ENCODE data around the gene SYPL1.

The SYPL1 gene

DNA sequence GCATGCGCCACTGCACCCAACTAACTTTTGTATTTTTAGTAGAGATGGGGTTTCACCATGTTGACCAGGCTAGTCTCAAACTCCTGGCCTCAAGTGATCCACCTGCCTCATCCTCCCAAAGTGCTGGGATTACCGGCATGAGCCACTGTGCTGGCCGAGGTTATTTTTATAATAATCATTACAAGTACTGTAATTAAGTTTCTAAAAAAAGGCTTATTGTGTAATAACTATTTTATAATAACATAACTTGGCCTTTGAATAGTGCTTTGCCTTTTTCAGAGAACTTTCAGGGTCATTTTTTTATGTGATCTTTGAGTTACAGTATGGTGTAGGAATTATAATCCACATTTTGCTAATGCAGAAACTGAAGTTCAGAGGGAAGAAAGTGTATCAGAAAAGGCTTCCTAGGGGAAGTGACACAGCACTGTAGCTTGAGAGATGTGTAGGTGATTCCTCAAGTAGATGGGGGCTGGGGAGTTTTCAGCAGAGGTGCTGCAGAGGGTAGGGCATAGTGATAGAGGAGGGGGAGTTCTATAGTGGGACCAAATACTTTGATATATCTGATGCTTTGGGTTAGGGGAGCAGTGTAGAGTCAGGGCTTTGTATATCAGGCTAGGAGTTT, 9.2 kb upstream of the SYPL1 start:
- DNase-seq, result no peak

DNA sequence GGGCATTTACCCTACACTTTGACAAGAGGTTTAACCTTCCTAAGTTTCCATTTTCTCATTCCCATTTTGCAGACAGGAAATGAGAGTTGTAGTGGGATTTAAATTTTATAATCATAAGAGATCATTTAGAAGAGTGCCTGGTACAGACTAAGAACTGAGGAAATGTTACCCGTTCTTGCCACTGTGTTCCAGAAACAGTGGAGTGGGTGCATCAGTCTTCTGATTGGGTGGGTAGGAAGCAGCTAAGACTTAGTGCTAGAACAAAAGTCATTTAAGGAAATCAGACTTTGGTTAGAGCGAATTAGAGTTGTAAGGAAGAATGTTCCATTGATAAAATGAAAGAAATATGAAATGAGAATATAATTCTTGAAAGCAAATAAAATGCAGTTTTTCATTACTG, 8.4 kb upstream of the SYPL1 start:
- DNase-seq, result no peak

DNA sequence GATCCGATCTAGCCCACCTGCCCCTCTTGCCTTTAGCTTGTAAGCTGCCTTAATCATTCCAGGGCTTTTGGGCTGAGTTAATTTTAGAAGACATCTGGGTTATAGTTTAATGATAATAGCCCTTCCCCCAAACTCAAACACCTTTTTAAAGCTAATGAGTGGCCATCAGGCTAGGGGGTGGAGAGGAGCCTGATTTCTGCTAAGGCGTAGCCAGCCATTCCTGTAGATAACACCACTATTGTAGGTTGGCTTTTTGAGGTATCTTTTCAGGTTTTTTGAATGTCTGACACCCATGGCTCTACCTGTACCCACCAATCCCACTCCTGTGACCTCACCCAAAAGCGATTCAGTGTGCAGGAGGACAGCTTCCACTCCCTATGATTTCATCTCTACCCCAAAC, 7.6 kb upstream of the SYPL1 start:
- DNase-seq, result no peak

DNA sequence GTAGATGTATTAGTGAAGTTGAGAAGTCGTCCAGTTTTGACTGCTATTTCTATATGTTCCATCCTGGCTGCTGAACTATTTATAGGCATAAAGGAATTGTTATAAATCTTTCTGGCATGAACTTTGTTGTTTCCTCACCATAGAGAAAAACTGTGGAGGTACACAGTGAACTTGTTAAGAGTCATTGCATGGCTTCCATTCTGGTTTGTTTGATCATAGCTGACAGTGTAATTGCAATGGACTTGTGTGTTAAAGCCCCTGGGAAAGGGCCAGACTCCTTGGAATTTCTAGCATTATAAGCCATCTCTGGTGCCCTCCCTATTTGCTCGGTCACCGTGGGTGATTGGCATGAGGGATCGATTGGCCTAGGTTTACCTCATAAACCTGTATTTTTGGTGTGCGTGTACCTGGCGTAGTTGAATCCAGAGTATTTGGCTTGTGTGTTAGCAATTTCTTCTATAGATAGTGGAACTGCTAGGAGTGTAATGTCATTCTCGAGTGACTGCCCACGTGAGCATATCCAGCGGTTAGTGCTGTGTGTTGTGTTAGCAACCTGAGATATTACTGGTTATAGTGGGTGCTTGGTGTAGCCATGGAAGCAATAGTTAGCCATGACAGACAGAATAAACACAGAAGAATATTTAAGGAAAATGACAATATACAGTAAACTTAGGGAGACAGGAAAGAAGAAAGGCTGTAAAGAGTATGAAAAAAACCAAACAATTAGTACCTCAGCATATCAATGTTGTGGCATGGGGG, 5.9 kb upstream of the SYPL1 start:
- no peak for DNase-seq

DNA sequence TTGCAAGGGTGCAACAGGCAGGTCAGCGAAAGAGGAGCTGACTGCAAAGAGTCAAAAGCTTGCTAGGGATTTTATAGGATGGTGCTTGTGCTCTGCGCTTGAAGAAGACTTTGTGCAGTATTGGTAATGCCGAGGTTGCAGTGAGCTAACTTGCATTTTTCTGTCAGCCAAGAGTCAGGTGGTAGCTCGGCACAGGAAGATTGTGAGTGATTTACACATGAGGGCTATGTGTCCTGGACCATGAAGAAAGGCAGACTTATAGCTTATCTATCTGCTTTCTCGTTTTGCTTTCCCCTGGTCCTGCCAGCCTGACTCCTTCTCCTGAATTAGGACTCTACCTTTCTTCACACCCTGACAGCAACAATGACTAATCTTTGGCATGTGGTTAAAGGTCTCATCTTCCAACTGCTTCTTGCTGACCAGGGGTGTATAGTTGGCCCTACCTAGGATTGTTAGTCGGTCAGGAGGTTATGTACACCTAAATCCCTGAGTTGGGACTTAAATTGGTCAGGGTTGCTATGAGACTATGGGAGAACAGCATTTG, 4.1 kb upstream of the SYPL1 start:
- DNase-seq, result no peak

DNA sequence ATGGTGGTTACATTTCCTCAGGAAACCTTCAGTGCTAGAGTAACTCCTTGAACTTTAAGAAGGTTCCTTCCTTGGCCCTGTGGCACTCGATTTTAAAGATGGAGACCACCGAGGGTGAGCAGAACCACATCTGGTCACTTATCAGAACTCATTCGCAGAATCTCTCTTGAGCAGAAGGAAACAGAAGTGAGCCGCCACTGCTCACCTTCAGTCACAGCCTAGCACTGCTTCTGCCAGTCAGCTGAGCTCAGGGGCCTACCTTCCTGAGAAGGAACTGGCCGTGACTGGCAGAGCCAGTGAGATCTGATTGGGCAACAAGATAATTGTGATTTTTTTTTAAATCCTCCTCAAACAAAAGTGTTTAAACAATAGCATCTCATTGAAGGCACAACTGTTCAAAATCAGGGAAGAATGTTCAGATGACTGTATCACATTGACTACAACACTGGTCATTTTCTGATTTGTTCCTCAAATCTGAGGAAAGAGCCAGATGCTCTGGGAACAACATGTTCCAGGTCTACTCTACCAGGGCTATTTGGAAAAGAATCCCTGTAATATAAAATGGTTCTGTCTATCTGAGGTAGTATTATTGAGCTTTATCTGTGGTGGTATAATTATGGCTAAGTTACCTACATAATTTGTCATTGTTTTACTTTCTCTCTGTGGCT, 2.7 kb upstream of the SYPL1 start:
- no peak for DNase-seq

DNA sequence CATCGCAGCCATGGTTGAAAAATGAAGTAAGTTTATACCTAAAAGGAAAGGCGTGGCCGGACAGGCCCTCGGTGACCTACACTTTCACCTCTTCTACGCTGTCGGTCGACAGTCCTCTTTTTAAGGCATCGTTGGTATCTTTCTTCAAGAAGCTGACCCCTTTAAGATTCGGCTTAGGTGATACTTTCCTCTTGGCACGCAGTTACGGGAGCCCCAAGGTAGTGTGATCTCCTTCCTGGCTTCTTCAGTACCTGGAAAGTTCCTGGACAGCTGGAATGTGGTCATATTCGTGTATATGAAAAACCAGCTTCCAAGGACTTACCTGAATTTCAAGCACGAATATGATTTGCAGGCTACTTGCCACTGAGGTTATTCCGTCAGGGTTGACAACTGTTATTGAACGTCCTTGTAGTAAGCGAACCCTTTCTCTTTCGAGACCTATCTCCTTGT, 885 bp upstream of the SYPL1 start:
- DNase-seq, result no peak

DNA sequence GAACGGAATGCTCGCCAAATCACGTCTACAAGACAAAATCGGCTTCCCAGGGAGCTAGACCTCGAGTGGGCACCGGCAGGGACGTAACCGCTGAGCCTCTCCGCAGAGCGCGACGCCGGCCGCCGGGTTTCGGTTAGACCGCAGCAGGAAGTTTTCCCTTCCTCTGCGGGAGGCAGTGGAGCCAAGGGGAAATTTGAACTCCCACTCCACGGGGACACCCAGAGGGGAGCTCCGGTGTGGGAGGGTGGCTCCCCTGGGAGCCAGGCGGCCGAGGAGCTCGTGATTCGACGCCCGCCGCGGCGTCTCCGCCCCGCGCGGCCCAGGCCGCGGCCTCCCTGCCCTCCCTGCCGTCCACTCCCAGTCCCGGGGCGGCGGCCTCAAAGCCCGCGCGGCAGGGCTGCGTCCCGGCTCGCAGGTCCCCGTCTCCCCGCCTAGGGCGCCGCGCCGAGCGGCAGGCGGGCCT, 426 bp downstream of the SYPL1 start:
- no peak for DNase-seq

DNA sequence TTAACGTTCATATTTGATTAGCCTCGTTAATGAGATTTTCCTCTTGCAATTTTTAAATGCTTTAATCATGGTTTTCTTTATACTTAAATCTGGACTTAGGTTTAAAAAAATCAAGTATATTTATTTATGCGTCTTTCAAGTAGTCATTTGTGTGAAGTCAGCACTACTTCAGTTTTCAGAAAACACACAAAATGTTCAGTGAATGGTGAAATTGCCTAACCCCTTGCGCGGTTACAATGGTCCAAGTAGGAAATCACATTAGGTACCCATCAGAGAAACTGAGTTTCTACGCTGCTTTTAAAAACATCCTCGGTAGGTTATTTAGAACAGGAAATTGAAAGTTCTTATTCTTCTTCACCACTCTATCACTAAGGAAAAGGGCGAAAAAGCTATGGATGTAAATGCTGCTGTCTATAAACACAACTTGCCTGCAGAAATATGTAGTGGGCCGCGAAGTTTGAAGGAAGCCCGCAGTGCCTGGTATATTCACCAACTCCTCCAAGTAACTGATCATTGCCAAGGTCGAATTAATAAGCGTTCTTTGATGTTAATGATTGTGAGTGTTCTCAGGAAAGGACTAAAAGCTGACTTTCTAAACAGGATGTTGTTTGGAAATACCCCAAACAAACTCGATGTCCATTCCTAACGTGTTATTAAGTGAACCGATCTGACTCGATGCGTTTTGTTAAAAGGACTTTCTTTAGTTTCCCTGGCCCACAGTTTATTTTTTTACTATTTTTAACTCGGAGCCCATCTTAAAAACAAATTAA, 1.0 kb downstream of the SYPL1 start:
- DNase-seq, result peak in 1 of 2 experiments; percentile 2

DNA sequence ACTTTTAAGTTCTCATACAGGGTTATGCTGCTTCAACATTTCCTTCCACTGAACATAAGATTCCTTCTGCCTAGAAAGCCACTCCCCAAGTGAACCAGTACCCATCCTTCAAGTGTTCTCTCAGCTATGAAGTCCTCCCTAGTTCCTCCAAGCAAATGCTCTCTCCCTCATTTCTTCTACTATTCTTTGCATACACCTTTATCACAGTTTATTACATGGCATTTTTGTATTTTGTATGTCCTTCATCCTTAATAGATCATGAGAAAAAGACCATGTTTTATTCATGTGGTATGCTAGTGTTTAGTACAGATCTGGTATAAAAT, 1.9 kb downstream of the SYPL1 start:
- DNase-seq, result no peak

DNA sequence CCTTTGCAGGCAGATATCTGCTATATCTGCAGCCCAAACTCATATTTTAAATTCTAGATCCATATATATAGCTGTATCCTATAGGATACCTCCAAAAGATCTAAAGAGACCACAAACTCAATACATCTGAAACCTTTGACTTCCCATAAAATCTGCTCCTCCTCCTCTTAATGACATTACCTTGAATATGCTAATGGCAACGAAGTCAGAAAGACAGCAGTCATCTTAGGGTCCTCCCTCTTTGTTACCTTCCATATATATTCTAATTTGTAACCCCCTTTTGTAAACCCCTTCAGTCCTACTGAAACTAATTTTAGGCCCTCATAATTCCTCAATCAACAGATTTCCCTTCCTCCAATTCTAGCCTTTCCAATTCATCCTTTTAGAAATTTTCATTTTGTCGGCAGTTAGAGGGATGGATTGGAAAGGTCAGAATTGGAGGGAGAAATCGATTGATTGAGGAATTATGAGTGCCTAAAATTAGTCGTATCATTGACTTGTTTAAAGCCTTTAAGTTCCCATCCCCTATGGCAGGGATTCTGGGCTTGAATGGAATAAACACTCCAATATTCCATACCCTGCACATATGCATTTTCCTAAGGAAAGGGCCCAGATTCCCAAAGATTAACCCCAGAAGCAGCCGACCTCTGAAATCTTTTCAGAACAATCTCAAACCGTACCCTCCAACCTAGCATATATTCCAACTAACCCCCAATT, 2.4 kb downstream of the SYPL1 start:
- no peak for DNase-seq

DNA sequence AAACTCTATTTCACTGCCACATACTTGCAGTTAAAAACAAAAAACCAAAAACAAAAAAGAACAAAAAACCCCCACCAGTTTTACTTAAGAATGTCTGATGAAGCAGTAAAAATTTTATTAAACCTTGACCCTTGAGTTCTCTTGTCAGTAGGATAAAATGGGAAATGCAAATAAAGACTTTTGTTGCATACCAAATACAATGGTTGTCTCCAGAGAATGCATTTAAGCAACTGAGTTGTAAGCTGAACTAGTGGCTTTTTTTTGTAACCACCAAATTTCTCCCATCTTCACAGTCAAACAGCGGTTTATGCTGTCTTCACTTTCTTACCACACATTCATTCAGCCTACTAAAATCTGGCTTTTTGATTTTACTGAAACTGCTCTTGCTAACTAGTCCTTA, 3.1 kb downstream of the SYPL1 start:
- DNase-seq, result no peak

DNA sequence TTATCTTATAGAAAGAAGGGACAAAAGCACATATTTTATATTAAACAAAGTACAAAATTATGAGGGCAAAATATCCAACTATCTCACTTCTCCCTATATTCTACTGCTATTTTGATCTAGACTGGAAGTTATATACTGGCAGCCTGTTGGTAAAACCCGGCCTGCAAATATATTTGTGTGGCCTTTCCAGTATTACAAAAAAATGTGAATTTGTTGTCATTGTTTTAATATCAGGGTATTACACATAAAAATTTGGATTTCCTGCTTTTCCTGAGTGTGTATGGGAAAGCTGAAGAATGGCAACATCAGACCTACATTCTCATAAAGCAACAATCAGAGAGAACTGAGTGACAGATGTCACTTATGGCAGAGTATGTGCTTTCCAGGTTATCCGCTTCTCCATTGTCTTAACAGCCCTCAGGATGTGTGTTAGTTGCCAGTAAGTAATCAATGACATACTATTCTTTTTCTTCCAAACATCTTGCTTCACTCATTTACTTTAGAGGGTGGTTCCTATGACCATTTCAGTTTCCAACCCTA, 7.3 kb downstream of the SYPL1 start:
- DNase-seq, result no peak

DNA sequence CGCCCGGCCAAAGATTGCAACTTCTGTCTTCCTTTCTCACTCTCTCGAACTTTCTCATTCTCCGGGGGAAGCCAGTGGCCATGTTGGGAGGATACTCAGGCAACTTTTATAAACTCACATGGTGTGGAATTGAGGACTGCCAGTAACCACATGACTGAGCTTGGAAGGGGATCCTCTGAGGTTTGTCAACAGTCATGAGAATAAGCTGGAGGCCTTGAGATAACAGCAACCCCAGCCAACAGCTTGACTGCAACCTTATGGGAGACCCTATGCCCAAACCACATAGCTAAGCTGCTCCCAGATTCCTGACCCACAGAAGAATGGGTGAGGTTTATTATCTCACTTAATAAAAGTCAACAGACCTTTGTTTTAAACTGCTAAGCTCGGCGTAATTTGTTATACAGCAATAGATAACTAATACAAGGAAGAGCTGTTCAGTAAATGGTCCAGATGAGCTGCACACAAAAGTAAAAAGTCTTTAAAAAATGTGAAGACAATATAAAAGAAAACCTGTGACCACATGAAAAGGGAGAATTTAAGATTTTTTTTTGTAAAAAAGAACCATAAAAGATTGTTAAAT, 9.6 kb downstream of the SYPL1 start:
- DNase-seq, result no peak

DNA sequence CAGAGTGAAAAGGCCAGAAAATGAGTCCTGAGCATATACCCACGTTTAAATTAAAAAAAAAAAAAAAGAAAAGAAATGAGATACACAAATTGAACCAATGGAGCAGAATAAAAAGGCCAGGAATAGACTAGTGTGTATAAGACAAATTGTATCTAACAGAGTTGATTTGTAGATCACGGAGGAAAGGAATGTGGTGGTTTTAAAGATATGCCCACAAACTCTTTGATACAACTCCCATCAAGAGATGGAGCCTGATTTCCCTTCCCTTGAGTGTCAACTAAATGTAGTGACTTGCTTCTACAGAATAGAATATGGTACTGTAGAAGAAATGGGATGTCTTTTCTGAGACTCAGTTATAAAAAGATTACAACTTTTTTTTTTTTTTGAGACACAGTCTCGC, 10.4 kb downstream of the SYPL1 start:
- no peak for DNase-seq

DNA sequence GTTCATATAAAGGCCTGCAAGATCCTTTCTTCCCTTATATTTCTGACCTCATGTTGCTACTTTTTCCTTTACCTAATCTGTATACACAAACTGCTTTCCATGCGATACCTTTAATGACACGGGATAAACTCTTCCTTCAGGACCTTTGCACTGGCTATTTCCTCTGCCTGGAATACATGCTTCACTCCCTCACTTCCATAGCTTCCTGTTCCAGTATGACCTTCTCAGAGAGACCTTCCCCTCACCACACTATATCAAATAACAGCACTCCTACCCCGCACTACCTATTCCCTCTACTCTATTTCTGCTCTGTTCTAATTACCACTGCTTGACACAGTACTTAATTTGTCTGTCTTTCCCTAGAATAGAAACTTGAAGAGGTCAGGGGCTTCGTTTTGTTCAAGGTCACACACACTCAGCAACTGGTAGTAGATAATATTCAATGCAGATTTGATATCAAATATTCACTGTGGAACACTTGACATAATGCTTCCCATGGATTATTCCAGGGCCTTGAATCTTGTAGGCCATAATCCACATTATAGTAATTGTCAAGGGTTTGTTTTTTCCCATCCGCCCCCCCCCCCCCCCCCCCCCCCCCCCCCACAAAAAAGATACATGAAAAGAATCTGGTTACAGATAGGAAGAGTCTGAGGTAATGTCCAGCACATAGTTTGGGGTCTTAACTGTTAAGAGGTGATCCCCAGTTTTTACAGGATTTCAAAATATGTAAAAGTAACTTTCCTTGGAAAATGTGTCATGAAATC, 11.1 kb downstream of the SYPL1 start:
- DNase-seq, result no peak

DNA sequence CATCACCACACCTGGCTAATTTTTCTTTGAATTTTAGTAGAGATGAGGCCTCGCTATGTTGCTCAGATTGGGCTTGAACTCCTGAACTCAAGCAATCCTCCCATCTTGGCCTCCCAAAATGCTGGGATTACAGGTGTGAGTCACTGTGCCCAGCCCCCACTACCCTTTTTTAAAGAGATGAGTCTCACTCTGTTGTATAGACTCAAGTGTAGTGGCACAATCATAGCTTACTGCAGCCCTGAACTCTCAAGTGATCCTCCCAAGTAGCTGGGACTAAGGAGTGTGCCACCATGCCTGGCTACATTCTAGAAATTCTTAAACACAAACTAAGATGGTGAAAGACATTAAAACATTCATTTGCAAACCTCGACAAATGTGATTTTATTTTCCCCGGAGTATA, 12.6 kb downstream of the SYPL1 start:
- DNase-seq, result no peak

DNA sequence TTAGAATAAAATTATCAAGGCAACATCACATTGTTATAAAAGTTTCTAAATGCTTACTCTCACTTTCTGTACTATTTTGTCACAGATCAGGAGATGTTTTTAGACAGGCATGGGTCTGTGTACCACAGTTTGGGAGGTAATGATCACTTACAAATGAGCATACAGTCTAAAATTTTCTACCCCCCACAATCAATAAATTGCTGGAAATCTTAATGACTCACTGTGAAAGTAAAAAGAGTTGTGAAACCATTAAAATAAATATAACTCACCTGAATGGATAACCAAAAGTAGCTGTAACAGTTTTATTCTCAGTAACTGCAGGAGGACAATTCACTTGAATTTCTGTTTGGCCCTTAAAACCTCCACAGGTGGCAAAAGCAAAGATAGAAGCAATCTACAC, 13.2 kb downstream of the SYPL1 start:
- no peak for DNase-seq

DNA sequence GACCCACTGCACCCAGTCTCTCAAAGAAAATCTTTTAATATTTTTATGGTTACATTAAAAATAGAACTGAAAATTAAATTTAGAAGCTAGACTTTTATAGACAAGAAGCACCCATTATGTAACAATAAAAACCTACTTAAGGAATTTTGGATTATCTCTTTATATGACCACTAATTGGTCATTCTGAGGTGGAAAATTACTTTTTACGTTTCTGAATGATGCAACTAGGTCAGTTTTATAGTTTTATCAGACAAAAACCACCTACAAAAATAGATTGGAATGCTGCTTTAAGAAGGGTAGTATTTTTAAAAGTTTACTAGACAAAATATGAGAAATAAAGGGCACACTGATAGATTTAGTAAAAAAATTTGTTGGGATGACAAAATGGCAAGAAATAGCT, 16.5 kb downstream of the SYPL1 start:
- DNase-seq, result no peak

DNA sequence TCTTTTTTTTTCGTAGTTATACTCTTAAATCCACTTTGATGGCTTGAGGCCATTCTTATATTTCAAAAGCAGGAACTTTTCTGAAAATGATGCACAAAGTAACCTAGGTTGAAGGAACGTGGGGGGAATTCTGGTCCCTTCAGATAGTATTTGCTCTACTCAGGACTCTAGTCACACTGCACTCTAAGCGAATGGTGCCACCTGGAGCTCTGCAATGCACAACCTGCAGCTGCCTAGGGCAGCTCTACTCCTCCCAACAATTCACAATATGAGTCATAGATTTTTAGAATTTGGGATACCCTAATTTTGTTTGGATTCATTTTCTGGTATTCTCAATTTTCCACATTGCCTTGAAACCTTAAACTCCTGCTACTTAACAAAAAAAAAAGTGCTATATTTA, 17.3 kb downstream of the SYPL1 start:
- no peak for DNase-seq

DNA sequence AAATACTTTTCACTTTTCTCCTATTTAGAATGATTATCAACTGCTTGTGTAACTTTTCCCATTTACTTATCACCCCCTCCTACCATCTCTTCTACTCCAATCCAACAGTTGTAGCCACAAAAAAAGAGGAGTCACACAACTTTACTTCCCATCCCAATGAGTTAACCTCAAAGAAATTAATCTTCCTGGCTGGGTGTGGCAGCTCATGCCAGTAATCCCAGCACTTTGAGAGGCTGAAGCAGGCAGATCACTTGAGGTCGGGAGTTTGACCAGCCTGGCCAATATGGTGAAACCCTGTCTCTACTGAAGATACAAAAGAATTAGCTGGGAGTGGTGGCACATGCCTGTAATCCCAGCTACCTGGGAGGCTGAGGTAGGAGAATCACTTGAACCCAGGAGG, 19.9 kb downstream of the SYPL1 start:
- DNase-seq, result no peak
